Measurements from ENCODE around the gene PLXND1. TPM values are rescaled to one million over a fixed set of nuclear protein-coding genes. Genes with fewer than 3 reads are reported as not detected.

PLXND1 gene
- total RNA-seq, 1 experiment from 2014 or later: 26.3 TPM

GRCh38 chr3:129557548-129557894 is 49.0 kb downstream of the PLXND1 start:
- Histone ChIP-seq H3K4me1 (no peaks in the 10 kb centered on the region; the same call in 1 of the 2 replicates), H3K4me3 (ENCODE audit: low read depth, low read length) (no peak overlapping the region), H3K36me3 (ENCODE audit: control insufficient read depth, insufficient read depth, low read length) (no peaks in the 10 kb centered on the region), H3K27me3 (replicated peaks; ENCODE audit: control insufficient read depth, insufficient read depth, low read length) (no peaks in the 10 kb centered on the region), H3K9me3 (no peaks in the 10 kb centered on the region)
- TF ChIP-seq CTCF (IDR thresholded peaks at IDR 0.05; ENCODE audit: insufficient read depth in 1 of 2, low read depth in 1 of 2, low read length in 1 of 2, severe bottlenecking in 1 of 2, unreplicated experiment in 1 of 2): no peak
- Mint-ChIP-seq H3K9me3 (ENCODE audit: unreplicated experiment) (no peaks in the 10 kb centered on the region), H3K36me3 (ENCODE audit: insufficient read depth, unreplicated experiment) (no peaks in the 10 kb centered on the region), H3K4me1 (ENCODE audit: low read depth, unreplicated experiment) (peaks cover 8% of the 10 kb centered on the region), H3K4me3 (ENCODE audit: unreplicated experiment) (no peak overlapping the region), H3K27ac (ENCODE audit: unreplicated experiment) (no peak overlapping the region), H3K27me3 (ENCODE audit: insufficient read depth, unreplicated experiment) (peaks cover 3% of the 10 kb centered on the region)
- ChIA-PET POLR2A (no interaction called here), CTCF (no interaction called here)
- BruUV-seq (replicated peaks): no TSS peak
- intact Hi-C loops (cut with micrococcal nuclease; ENCODE audit: unreplicated experiment): no loop called here
- no peak for DNase-seq

GRCh38 chr3:129556890-129557547 is 49.5 kb downstream of the PLXND1 start:
- H3K36me3 ChIP-seq (ENCODE audit: control insufficient read depth, insufficient read depth, low read length): no peaks in the 10 kb centered on the region
- ChIA-PET POLR2A (no interaction called here), CTCF (no interaction called here)
- DNase-seq: no peak
- intact Hi-C loops (cut with micrococcal nuclease; ENCODE audit: unreplicated experiment): no loop called here
- no TSS peak for BruUV-seq (replicated peaks)
- no peaks in the 10 kb centered on the region for H3K9me3 ChIP-seq
- Mint-ChIP-seq H3K4me1 (ENCODE audit: low read depth, unreplicated experiment) (peaks cover 8% of the 10 kb centered on the region), H3K36me3 (ENCODE audit: insufficient read depth, unreplicated experiment) (no peaks in the 10 kb centered on the region), H3K27me3 (ENCODE audit: insufficient read depth, unreplicated experiment) (peaks cover 3% of the 10 kb centered on the region), H3K4me3 (ENCODE audit: unreplicated experiment) (no peak overlapping the region), H3K9me3 (ENCODE audit: unreplicated experiment) (no peaks in the 10 kb centered on the region), H3K27ac (ENCODE audit: unreplicated experiment) (no peak overlapping the region)
- H3K27me3 ChIP-seq (replicated peaks; ENCODE audit: control insufficient read depth, insufficient read depth, low read length): no peaks in the 10 kb centered on the region
- no peak for TF ChIP-seq CTCF (IDR thresholded peaks at IDR 0.05; ENCODE audit: insufficient read depth in 1 of 2, low read depth in 1 of 2, low read length in 1 of 2, severe bottlenecking in 1 of 2, unreplicated experiment in 1 of 2)
- no peaks in the 10 kb centered on the region; the same call in 1 of the 2 replicates for H3K4me1 ChIP-seq
- H3K4me3 ChIP-seq (ENCODE audit: low read depth, low read length): no peak overlapping the region

- no peak for TF ChIP-seq CTCF (IDR thresholded peaks at IDR 0.05; ENCODE audit: insufficient read depth in 1 of 2, low read depth in 1 of 2, low read length in 1 of 2, severe bottlenecking in 1 of 2, unreplicated experiment in 1 of 2)
- Mint-ChIP-seq H3K27ac (ENCODE audit: unreplicated experiment) (no peak overlapping the region), H3K27me3 (ENCODE audit: insufficient read depth, unreplicated experiment) (peaks cover 3% of the 10 kb centered on the region), H3K4me3 (ENCODE audit: unreplicated experiment) (no peak overlapping the region), H3K9me3 (ENCODE audit: unreplicated experiment) (no peaks in the 10 kb centered on the region), H3K36me3 (ENCODE audit: insufficient read depth, unreplicated experiment) (no peaks in the 10 kb centered on the region), H3K4me1 (ENCODE audit: low read depth, unreplicated experiment) (peaks cover 8% of the 10 kb centered on the region)
- DNase-seq: no peak
- H3K4me1 ChIP-seq: no peaks in the 10 kb centered on the region; the same call in 1 of the 2 replicates
- intact Hi-C loops (cut with micrococcal nuclease; ENCODE audit: unreplicated experiment): no loop called here
- no peaks in the 10 kb centered on the region for H3K27me3 ChIP-seq (replicated peaks; ENCODE audit: control insufficient read depth, insufficient read depth, low read length)
- no peaks in the 10 kb centered on the region for H3K9me3 ChIP-seq
- no TSS peak for BruUV-seq (replicated peaks)
- H3K4me3 ChIP-seq (ENCODE audit: low read depth, low read length): no peak overlapping the region
- ChIA-PET POLR2A (no interaction called here), CTCF (no interaction called here)
- no peaks in the 10 kb centered on the region for H3K36me3 ChIP-seq (ENCODE audit: control insufficient read depth, insufficient read depth, low read length)
Observed at GRCh38 chr3:129556358-129556695, 50.1 kb downstream of the PLXND1 start.

Measured in Caco-2 (cell line).